Kidney capillary endothelial cell (primary cell): Measurements from ENCODE around the gene RBFA.

Source experiments
- DNase-seq: peaks from one replicate; pipeline ENCODE4 v3.0.0-alpha.2; 2018; ENCODE audit warnings: low spot score

RBFA gene

GRCh38 chr18:80074697-80075096, 40.5 kb downstream of the RBFA start:
- DNase-seq, result no peak

DNA sequence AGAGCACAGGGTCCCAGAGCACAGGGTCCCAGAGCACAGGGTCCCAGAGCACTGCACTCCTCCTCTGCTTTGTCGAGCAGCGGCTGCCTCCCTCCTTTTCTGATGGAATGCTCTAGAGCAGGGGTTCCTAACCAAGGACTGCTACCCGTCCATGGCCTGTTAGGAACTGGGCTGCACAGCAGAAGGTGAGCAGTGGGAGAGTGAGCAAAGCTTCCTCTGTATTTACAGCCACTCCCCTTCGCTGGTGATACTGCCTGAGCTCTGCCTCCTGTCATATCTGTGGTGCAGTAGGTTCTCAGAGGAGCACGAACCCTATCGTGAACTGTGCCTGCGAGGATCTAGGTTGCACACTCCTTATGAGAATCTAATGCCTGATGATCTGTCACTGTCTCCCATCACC, 41.7 kb downstream of the RBFA start:
- no peak for DNase-seq

DNA sequence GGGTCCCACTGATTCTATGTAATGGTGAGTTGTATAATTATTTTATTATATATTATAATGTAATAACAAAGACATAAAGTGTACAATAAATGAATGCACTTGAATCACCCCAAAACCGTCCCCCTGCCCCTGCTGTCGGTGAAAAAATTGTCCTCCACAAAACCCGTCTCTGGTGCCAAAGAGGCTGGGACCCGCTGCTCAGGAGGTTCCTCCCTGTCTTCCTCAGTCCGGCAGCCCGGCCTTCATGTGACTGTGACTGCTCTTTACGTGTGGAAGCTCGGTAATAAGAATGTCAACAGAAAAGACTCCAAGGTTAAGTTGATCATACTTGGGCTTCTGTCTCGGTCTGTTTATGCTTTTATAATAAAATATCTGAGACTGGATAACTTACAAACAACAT, 42.1 kb downstream of the RBFA start:
- DNase-seq, result no peak

GRCh38 chr18:80077873-80078272, 43.6 kb downstream of the RBFA start:
- no peak for DNase-seq
